Right lobe of liver (tissue), 4 donors: Measurements from ENCODE around the gene TRANK1.
A peak's percentile ranks its signal among the peaks of the same experiment; 100 is the strongest.

Experiments used
- POLR2A ChIP-seq: fragments of 450-650 bp; IDR thresholded peaks from one replicate; pipeline ENCODE4 v1.6.1; 2017; ENCODE audit warnings: antibody characterized with exemption, mild to moderate bottlenecking
- TF ChIP-seq, protein P1 (sequence below), 4 donors: fragments of 200-600 bp in 3 of 4; fragments of 450-650 bp in 1 of 4; IDR thresholded peaks; one replicate each; pipeline versions ENCODE4 v1.5.1 to v1.8.0; 2016 to 2022; ENCODE audit warnings: antibody characterized with exemption in 4 of 4, mild to moderate bottlenecking in 2 of 4
- donor health status: DM: no; HTN: no; CAD: no.
- donor health status: DM: no; HTN: no; CAD: no.
- donor health status: DM: no; HTN: yes; CAD: no.

- TF ChIP-seq, protein P1, sequence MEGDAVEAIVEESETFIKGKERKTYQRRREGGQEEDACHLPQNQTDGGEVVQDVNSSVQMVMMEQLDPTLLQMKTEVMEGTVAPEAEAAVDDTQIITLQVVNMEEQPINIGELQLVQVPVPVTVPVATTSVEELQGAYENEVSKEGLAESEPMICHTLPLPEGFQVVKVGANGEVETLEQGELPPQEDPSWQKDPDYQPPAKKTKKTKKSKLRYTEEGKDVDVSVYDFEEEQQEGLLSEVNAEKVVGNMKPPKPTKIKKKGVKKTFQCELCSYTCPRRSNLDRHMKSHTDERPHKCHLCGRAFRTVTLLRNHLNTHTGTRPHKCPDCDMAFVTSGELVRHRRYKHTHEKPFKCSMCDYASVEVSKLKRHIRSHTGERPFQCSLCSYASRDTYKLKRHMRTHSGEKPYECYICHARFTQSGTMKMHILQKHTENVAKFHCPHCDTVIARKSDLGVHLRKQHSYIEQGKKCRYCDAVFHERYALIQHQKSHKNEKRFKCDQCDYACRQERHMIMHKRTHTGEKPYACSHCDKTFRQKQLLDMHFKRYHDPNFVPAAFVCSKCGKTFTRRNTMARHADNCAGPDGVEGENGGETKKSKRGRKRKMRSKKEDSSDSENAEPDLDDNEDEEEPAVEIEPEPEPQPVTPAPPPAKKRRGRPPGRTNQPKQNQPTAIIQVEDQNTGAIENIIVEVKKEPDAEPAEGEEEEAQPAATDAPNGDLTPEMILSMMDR (IDR thresholded peaks at IDR 0.05), result peak in 1 of 4 donors; percentile 8
- no peak for TF ChIP-seq POLR2A
Observed at GRCh38 chr3:36792342-36792741, 152.5 kb downstream of the TRANK1 start.
